ENCODE measurements around the gene PTPRC. TPM values are rescaled to one million over a fixed set of nuclear protein-coding genes. Genes with fewer than 3 reads are reported as not detected.

PTPRC gene
- total and polyA plus RNA-seq, 12 donors, result 1.0 to 62.7 (median 5.3) TPM

DNA sequence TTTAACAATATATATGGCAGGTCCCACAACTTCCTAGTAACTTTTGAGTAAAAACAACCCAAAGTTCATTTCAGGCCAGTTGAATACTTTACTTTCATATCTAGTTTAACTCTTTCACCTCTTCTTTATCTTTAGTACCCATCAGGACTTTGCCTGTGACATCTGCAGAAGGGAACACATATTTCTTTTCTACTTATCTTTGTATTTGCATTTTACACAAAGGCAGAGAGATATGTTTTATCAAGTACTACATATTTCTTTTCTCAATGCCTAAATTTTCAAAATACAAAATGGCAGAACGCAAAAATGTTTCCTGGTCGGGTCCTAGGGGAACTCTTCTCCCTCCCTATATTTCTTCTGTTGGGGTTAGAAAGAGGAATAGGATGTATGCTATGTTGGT is 6.8 kb upstream of the PTPRC start:
- WGBS, 2 donors, result 81 to 87% methylated on average over 2 of the region's 2 CpGs

DNA sequence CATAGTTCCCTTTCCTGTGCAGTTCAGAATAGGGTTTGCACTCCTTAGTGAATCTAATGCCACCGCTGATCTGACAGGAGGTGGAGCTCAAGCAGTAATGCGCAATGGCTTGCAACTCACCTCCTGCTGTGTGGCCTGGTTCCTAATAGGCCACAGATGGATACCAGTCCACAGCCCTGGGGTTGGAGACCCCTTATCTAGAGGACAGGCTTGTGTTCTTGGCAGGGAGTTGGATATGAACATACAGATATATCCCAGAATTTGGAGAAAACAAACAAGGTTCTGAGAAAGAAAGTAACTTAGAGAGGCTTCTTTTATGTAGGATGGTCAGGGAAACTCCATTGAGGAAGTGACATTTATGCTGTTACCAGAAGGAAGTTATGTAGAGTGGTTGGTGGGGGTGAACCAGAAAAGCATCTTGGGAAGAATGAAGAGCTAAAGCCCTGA is 5.1 kb upstream of the PTPRC start:
- peak overlapping the region in 1 of 10 donors; percentile 83 for H3K27ac ChIP-seq
- intact Hi-C loops (cut with DNase I), result no loop called here
- H3K9me3 ChIP-seq, result no peaks in the 10 kb centered on the region
- no peaks in the 10 kb centered on the region for H3K36me3 ChIP-seq
- ATAC-seq (peak in 1 of 8 donors; percentile 16), DNase-seq (no peak)
- H3K4me1 ChIP-seq, result peaks cover 0 to 46% (median 0%) of the 10 kb centered on the region in 9 donors
- TF ChIP-seq, protein P1, sequence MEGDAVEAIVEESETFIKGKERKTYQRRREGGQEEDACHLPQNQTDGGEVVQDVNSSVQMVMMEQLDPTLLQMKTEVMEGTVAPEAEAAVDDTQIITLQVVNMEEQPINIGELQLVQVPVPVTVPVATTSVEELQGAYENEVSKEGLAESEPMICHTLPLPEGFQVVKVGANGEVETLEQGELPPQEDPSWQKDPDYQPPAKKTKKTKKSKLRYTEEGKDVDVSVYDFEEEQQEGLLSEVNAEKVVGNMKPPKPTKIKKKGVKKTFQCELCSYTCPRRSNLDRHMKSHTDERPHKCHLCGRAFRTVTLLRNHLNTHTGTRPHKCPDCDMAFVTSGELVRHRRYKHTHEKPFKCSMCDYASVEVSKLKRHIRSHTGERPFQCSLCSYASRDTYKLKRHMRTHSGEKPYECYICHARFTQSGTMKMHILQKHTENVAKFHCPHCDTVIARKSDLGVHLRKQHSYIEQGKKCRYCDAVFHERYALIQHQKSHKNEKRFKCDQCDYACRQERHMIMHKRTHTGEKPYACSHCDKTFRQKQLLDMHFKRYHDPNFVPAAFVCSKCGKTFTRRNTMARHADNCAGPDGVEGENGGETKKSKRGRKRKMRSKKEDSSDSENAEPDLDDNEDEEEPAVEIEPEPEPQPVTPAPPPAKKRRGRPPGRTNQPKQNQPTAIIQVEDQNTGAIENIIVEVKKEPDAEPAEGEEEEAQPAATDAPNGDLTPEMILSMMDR (IDR thresholded peaks at IDR 0.05), result no peak
- H3K27me3 ChIP-seq, result peaks cover 0 to 4% (median 0%) of the 10 kb centered on the region in 7 donors
- 93% methylated on average over 2 of the region's 2 CpGs for WGBS, 2 donors
- no peak overlapping the region for H3K4me3 ChIP-seq

More for the DNA sequence above, 6.8 kb upstream of the PTPRC start:
- H3K27ac ChIP-seq, result no peak overlapping the region
- TF ChIP-seq, protein P1 (IDR thresholded peaks at IDR 0.05), result no peak
- DNase-seq, result no peak
- no peaks in the 10 kb centered on the region for H3K9me3 ChIP-seq
- no peaks in the 10 kb centered on the region for H3K36me3 ChIP-seq
- no peak for ATAC-seq
- H3K4me3 ChIP-seq, result no peak overlapping the region
- intact Hi-C loops (cut with DNase I), result no loop called here
- peaks cover 0 to 40% (median 0%) of the 10 kb centered on the region in 9 donors for H3K4me1 ChIP-seq
- peaks cover 0 to 4% (median 0%) of the 10 kb centered on the region in 7 donors for H3K27me3 ChIP-seq

DNA sequence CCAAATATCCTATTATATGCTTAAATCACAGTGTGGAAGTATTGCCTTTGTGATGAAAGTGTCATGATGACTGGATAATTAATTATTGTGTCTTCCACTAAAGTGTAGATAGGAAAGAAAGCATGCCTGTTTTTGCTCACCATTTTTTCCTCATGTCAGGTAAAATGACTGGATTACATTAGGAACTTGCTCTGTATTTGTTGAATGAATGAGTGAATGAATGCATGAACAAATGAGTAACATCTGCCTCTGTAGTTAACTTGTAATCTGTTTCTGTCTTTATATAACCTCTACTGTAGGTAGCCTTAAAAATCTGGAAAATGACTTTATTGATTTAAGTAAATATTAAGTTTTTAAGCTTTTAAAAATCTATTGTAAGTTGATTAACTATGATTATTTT is 2.9 kb upstream of the PTPRC start:
- Histone ChIP-seq H3K4me3 (no peak overlapping the region), H3K36me3 (no peaks in the 10 kb centered on the region), H3K9me3 (no peaks in the 10 kb centered on the region), H3K4me1 (peaks cover 0 to 46% (median 0%) of the 10 kb centered on the region in 9 donors), H3K27ac (peak overlapping the region in 1 of 10 donors; percentile 95), H3K27me3 (peaks cover 0 to 4% (median 0%) of the 10 kb centered on the region in 7 donors)
- intact Hi-C loops (cut with DNase I), result no loop called here
- no peak for ATAC-seq
- TF ChIP-seq, protein P1 (IDR thresholded peaks at IDR 0.05), result no peak
- DNase-seq, result no peak

DNA sequence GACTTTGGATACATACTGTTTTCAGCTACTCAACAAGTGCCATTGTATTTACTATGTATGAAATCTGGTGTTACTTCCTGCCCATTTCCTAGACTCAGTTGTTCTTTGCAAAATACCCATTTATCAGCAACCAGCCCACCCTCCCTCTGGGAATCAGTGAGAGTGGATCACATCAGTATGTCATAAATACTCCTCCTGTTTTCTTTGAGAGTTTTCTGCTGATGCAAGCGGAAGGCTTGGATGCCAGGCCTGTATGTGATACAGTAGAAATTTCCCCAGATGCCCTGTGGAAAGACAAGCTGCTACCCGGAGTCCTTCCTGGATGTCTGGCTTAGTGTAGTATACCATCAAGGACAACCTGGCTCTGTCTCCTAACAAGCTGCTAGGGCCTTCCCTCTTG is 2.4 kb upstream of the PTPRC start:
- intact Hi-C loops (cut with DNase I), result no loop called here
- TF ChIP-seq, protein P1 (IDR thresholded peaks at IDR 0.05), result no peak
- DNase-seq (no peak), ATAC-seq (no peak)
- Histone ChIP-seq H3K4me3 (no peak overlapping the region), H3K36me3 (no peaks in the 10 kb centered on the region), H3K9me3 (no peaks in the 10 kb centered on the region), H3K27me3 (peaks cover 0 to 4% (median 0%) of the 10 kb centered on the region in 7 donors), H3K27ac (peak overlapping the region in 1 of 10 donors; percentile 95), H3K4me1 (peaks cover 0 to 46% (median 0%) of the 10 kb centered on the region in 9 donors)
- WGBS, 2 donors, result 82 to 83% methylated on average over 2 of the region's 2 CpGs

Measured in heart right ventricle (tissue), 16 donors.